RWPE2 (cell line): ENCODE results near the gene APP.

ENCODE experiments used
- ATAC-seq: fragments of 200-7000 bp; cut with Tn5 transposase; 3 replicates; pipeline ENCODE4 v1.9.1; 2021; ENCODE audit warnings: low read depth
- DNase-seq: peaks from one replicate; pipeline ENCODE4 v3.0.0-alpha.2; 2020; ENCODE audit warnings: low spot score
- H3K27ac ChIP-seq: fragments of 450-650 bp; 2 replicates; pipeline ENCODE4 v1.5.1; 2017; ENCODE audit warnings: mild to moderate bottlenecking; ENCODE audit not compliant: poor library complexity, severe bottlenecking
- H3K27me3 ChIP-seq: fragments of 250-450 bp; sonication (Bioruptor Pico); 2 replicates; pipeline ENCODE4 v1.5.1; 2021; ENCODE audit warnings: mild to moderate bottlenecking, moderate library complexity; ENCODE audit not compliant: insufficient read depth, poor library complexity, severe bottlenecking
- H3K36me3 ChIP-seq: fragments of 250-450 bp; sonication (Bioruptor Pico); 2 replicates; pipeline ENCODE4 v1.5.1; 2020; ENCODE audit warnings: low read depth, mild to moderate bottlenecking, moderate library complexity
- H3K4me1 ChIP-seq: fragments of 250-450 bp; sonication (Bioruptor Pico); 2 replicates; pipeline ENCODE4 v1.5.1; 2021; ENCODE audit warnings: mild to moderate bottlenecking, moderate library complexity; ENCODE audit not compliant: insufficient read depth, poor library complexity, severe bottlenecking
- H3K4me3 ChIP-seq: fragments of 250-450 bp; sonication (Bioruptor Pico); 2 replicates; pipeline ENCODE4 v1.5.1; 2021; ENCODE audit warnings: mild to moderate bottlenecking, moderate library complexity; ENCODE audit not compliant: severe bottlenecking
- H3K9me3 ChIP-seq: fragments of 250-450 bp; sonication (Bioruptor Pico); 2 replicates; pipeline ENCODE4 v1.5.1; 2021; ENCODE audit warnings: mild to moderate bottlenecking, moderate library complexity; ENCODE audit not compliant: severe bottlenecking
- CTCF ChIP-seq: fragments of 450-650 bp; IDR thresholded peaks from one replicate; pipeline ENCODE4 v1.5.1; 2017; ENCODE audit warnings: mild to moderate bottlenecking, moderate library complexity; ENCODE audit not compliant: poor library complexity, severe bottlenecking

Gene APP

GRCh38 chr21:25970254-25970930, 200.2 kb downstream of the APP start:
- no peak for ATAC-seq
- Histone ChIP-seq H3K27me3 (no peaks in the 10 kb centered on the region), H3K27ac (no peak overlapping the region), H3K4me3 (no peak overlapping the region), H3K9me3 (no peaks in the 10 kb centered on the region), H3K4me1 (peaks cover 25% of the 10 kb centered on the region), H3K36me3 (peaks cover 61% of the 10 kb centered on the region)
- TF ChIP-seq CTCF = no peak
- no peak for DNase-seq

GRCh38 chr21:25967901-25968438, 202.6 kb downstream of the APP start:
- Histone ChIP-seq H3K36me3 (peaks cover 41% of the 10 kb centered on the region), H3K4me3 (no peak overlapping the region), H3K27ac (peak overlapping the region; percentile 44), H3K4me1 (peaks cover 44% of the 10 kb centered on the region), H3K9me3 (no peaks in the 10 kb centered on the region), H3K27me3 (no peaks in the 10 kb centered on the region)
- no peak for TF ChIP-seq CTCF
- DNase-seq (no peak), ATAC-seq (no peak)

- Histone ChIP-seq H3K9me3 (no peaks in the 10 kb centered on the region), H3K4me3 (no peak overlapping the region), H3K36me3 (peaks cover 38% of the 10 kb centered on the region), H3K4me1 (peaks cover 50% of the 10 kb centered on the region), H3K27ac (peak overlapping the region; percentile 44), H3K27me3 (no peaks in the 10 kb centered on the region)
- DNase-seq (no peak), ATAC-seq (peak; percentile 48; the same call in 2 of the 3 replicates)
- TF ChIP-seq CTCF = no peak
Measured at GRCh38 chr21:25967181-25967900, 203.2 kb downstream of the APP start.

GRCh38 chr21:25965951-25966707, 204.4 kb downstream of the APP start:
- H3K4me3 ChIP-seq = no peak overlapping the region
- TF ChIP-seq CTCF = no peak
- H3K9me3 ChIP-seq = no peaks in the 10 kb centered on the region
- peaks cover 29% of the 10 kb centered on the region for H3K36me3 ChIP-seq
- ATAC-seq (no peak), DNase-seq (no peak)
- H3K4me1 ChIP-seq = peaks cover 50% of the 10 kb centered on the region
- H3K27ac ChIP-seq = no peak overlapping the region
- no peaks in the 10 kb centered on the region for H3K27me3 ChIP-seq
